CD4-positive, alpha-beta T cell (primary cell): ENCODE measurements around the gene C3. TPM values are rescaled to one million over a fixed set of nuclear protein-coding genes. Genes with fewer than 3 reads are reported as not detected.
"Not testable (repeated sequence)": the region's sequence is repeated elsewhere in the genome, so short reads cannot be mapped to it uniquely, and the experiment has no call there.

Source experiments
- ATAC-seq: fragments of 200-7000 bp; cut with Tn5 transposase; one replicate; pipeline ENCODE4 v1.10.0; 2022; ENCODE audit warnings: mild to moderate bottlenecking; ENCODE audit not compliant: poor library complexity
- CTCF ChIA-PET: fragments of 350-600 bp; sonication (Branson Sonifier 250); formaldehyde crosslinking; loops from one replicate; lab custom pipeline; 2021; ENCODE audit warnings: antibody characterized with exemption, inconsistent platforms; lab: Charles Lee
- POLR2A ChIA-PET: fragments of 350-600 bp; sonication (Branson Sonifier 250); formaldehyde crosslinking; loops from one replicate; lab custom pipeline; 2021; ENCODE audit warnings: antibody characterized with exemption, inconsistent platforms; lab: Charles Lee
- DNase-seq, 14 experiments: peaks; one replicate each; pipeline ENCODE4 v3.0.0-alpha.2; 2013 to 2020; ENCODE audit warnings: mixed read lengths in 2 of 14
- H3K27ac ChIP-seq, 2 donors: one replicate each; pipeline versions ENCODE4 v1.5.1 to v1.7.0; 2013; ENCODE audit warnings: low read length in 2 of 2, low read depth in 1 of 2, mild to moderate bottlenecking in 1 of 2
- H3K27me3 ChIP-seq, 2 experiments: 1 replicate in 1 of 2; 2 replicates in 1 of 2; pipeline versions ENCODE4 v1.6.1 to v1.7.0; 2013; ENCODE audit warnings: low read length in 2 of 2, control low read depth in 1 of 2, mild to moderate bottlenecking in 1 of 2, moderate library complexity in 1 of 2; ENCODE audit not compliant: insufficient read depth in 2 of 2, control insufficient read depth in 1 of 2
- H3K36me3 ChIP-seq: one replicate; pipeline ENCODE4 v1.6.1; 2013; ENCODE audit warnings: low read length, control low read depth; ENCODE audit not compliant: insufficient read depth
- H3K4me1 ChIP-seq: one replicate; pipeline ENCODE4 v1.6.1; 2013; ENCODE audit warnings: low read length, control low read depth; ENCODE audit not compliant: insufficient read depth
- H3K4me3 ChIP-seq: one replicate; pipeline ENCODE4 v1.5.1; 2013; ENCODE audit warnings: mild to moderate bottlenecking, low read length, moderate library complexity
- H3K9me3 ChIP-seq, 2 experiments: 1 replicate in 1 of 2; 2 replicates in 1 of 2; pipeline versions ENCODE4 v1.6.1 to v1.7.0; 2013; ENCODE audit warnings: low read length in 2 of 2, mild to moderate bottlenecking in 2 of 2, control low read depth in 1 of 2, moderate library complexity in 1 of 2; ENCODE audit not compliant: control insufficient read depth in 1 of 2, insufficient read depth in 1 of 2
- H3K27ac Mint-ChIP-seq: one replicate; pipeline ENCODE4 v1.8.0; 2020; ENCODE audit warnings: mixed read lengths
- H3K27me3 Mint-ChIP-seq: one replicate; pipeline ENCODE4 v1.8.0; 2021; ENCODE audit warnings: mixed read lengths
- H3K36me3 Mint-ChIP-seq: one replicate; pipeline ENCODE4 v1.8.0; 2021; ENCODE audit warnings: low read depth, mixed read lengths
- H3K4me1 Mint-ChIP-seq: one replicate; pipeline ENCODE4 v1.8.0; 2021; ENCODE audit warnings: low read depth, mixed read lengths
- H3K4me3 Mint-ChIP-seq: one replicate; pipeline ENCODE4 v1.8.0; 2020; ENCODE audit warnings: mild to moderate bottlenecking, mixed read lengths
- H3K9me3 Mint-ChIP-seq: one replicate; pipeline ENCODE4 v1.8.0; 2020; ENCODE audit warnings: mixed read lengths
- intact Hi-C, 2 experiments: fragments of 100-400 bp; cut with DNase I in 1 of 2; cut with micrococcal nuclease in 1 of 2; formaldehyde crosslinking; loops; one replicate each; pipeline versions ENCODE4 v1.15.1 to v1.9.0; 2023 to 2025; cut with DNase I, micrococcal nuclease
- total RNA-seq, 174 experiments: library from RNA in 2 of 174; stranded (reverse) in 2 of 174; gene quantifications; one replicate each; pipeline ENCODE4 v1.2.3 and lab custom pipeline; 2021 to 2026
- TF ChIP-seq, protein P1 (sequence below): fragments of 200-600 bp; IDR thresholded peaks from one replicate; pipeline ENCODE4 v1.8.0; 2022; ENCODE audit warnings: antibody characterized with exemption, mild to moderate bottlenecking

Gene C3
- total RNA-seq, 2 experiments from 2014 or later = 0.55 TPM; not detected in 1

DNA sequence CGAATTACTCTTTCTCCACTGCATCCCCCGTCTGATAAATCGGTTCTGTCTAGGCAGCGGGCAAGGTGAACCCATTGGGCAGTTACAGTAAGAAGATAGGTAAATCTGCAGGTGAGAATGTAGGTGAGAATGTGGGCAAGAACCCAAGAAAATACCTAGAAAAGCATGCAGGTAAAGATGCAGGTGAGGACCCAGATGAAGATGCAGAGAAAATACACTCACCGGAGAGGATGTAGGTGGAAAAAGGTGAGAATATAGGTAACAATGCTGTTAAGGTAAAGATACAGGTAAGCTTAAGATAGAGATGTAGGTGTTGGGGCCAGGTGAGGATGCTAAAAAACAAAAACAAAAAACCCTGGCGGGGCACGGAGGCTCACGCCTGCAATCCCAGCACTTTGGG is 44.2 kb downstream of the C3 start:
- Mint-ChIP-seq H3K4me1 (peaks cover 39% of the 10 kb centered on the region), H3K4me3 (no peak overlapping the region), H3K9me3 (no peaks in the 10 kb centered on the region), H3K27me3 (no peaks in the 10 kb centered on the region), H3K27ac (no peak overlapping the region), H3K36me3 (no peaks in the 10 kb centered on the region)
- CTCF ChIA-PET = interaction anchor here (2.0 kb wide), 1 partner anchor 15 kb away, joined by 5 read pairs; no protein-coding TSS in a partner anchor
- intact Hi-C loops = no loop called here
- TF ChIP-seq, protein P1, sequence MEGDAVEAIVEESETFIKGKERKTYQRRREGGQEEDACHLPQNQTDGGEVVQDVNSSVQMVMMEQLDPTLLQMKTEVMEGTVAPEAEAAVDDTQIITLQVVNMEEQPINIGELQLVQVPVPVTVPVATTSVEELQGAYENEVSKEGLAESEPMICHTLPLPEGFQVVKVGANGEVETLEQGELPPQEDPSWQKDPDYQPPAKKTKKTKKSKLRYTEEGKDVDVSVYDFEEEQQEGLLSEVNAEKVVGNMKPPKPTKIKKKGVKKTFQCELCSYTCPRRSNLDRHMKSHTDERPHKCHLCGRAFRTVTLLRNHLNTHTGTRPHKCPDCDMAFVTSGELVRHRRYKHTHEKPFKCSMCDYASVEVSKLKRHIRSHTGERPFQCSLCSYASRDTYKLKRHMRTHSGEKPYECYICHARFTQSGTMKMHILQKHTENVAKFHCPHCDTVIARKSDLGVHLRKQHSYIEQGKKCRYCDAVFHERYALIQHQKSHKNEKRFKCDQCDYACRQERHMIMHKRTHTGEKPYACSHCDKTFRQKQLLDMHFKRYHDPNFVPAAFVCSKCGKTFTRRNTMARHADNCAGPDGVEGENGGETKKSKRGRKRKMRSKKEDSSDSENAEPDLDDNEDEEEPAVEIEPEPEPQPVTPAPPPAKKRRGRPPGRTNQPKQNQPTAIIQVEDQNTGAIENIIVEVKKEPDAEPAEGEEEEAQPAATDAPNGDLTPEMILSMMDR = no peak
- no peak for ATAC-seq
- no peak for DNase-seq
- Histone ChIP-seq H3K27ac (no peak overlapping the region), H3K9me3 (peaks cover 0 to 5% of the 10 kb centered on the region in 2 experiments), H3K27me3 (no peaks in the 10 kb centered on the region), H3K36me3 (no peaks in the 10 kb centered on the region), H3K4me3 (no peak overlapping the region), H3K4me1 (peaks cover 53% of the 10 kb centered on the region)
- POLR2A ChIA-PET = no interaction called here

DNA sequence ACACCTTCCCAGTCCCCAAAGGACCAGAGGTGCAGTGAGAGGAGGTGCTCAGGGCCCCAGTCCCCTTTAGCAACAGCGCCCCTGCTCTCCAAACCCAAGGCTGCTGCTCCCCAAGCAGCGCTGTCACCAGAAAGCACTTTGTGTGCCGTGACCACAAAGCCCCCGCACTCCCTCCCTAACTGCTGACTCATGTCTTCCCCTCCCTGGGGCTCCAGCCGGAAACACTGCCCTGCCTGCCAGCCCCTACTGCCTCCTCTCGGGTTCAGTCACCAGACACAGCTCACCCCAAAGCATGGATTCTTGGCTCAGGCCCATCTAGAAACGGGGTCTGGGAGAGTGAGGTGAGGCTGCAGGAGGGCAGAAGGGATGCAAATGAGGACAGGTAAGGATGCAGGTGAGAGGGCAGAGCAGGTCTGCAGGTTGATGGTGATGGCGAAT is 45.6 kb downstream of the C3 start:
- peak overlapping the region in 1 of 2 donors; percentile 18 for H3K27ac ChIP-seq
- DNase-seq (peak; percentile 49 to 93 (median 78)), ATAC-seq (peak; percentile 79)
- H3K4me3 ChIP-seq = peak overlapping the region; percentile 24
- CTCF ChIA-PET = interaction anchor here (1.0 to 2.0 kb wide), 4 partner anchors 13 to 189 kb away, joined by 3 to 5 read pairs (median 4); no protein-coding TSS in a partner anchor
- H3K36me3 ChIP-seq = no peaks in the 10 kb centered on the region
- Mint-ChIP-seq H3K36me3 (no peaks in the 10 kb centered on the region), H3K27me3 (no peaks in the 10 kb centered on the region), H3K4me1 (peaks cover 50% of the 10 kb centered on the region), H3K4me3 (peak overlapping the region; percentile 60), H3K27ac (peak overlapping the region; percentile 71), H3K9me3 (no peaks in the 10 kb centered on the region)
- TF ChIP-seq, protein P1 = no peak
- H3K9me3 ChIP-seq = peaks cover 0 to 5% of the 10 kb centered on the region in 2 experiments
- intact Hi-C loops = loop anchor here in 1 of 2 experiments (5.0 kb wide), 1 partner anchor 43 kb away; no protein-coding TSS in a partner anchor
- H3K4me1 ChIP-seq = peaks cover 66% of the 10 kb centered on the region
- POLR2A ChIA-PET = no interaction called here
- no peaks in the 10 kb centered on the region for H3K27me3 ChIP-seq

DNA sequence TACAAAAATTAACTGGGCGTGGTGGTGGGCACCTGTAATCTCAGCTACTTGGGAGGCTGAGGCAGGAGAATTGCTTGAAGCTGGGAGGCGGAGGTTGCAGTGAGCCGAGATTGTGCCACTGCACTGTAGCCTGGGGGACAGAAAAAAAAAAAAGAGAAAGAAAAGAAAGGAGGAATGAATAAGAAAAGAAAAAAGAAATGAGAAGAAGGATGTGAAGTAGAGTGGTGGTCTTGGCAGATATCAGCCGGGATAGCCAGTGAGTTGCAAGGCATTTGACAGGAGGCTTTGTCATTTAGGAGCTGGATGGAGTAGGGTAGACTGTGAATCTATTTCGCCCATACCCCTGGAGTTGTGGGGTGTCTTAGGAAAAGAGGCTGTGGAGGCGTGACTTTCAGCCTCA is 46.0 kb downstream of the C3 start:
- H3K9me3 Mint-ChIP-seq, H3K27me3 ChIP-seq, H3K9me3 ChIP-seq, POLR2A ChIA-PET, H3K27me3 Mint-ChIP-seq, H3K27ac ChIP-seq, H3K36me3 Mint-ChIP-seq, H3K36me3 ChIP-seq, DNase-seq: not testable (repeated sequence)
- ATAC-seq = peak; percentile 3
- Histone ChIP-seq H3K4me1 (peaks cover 71% of the 10 kb centered on the region), H3K4me3 (peak overlapping the region; percentile 24)
- CTCF ChIA-PET = interaction anchor here (1.0 to 2.0 kb wide), 3 partner anchors 13 to 189 kb away, joined by 3 to 5 read pairs (median 5); no protein-coding TSS in a partner anchor
- Mint-ChIP-seq H3K4me1 (peaks cover 55% of the 10 kb centered on the region), H3K4me3 (peak overlapping the region; percentile 46), H3K27ac (peak overlapping the region; percentile 71)
- intact Hi-C loops = loop anchor here in 1 of 2 experiments (5.0 kb wide), 1 partner anchor 42 kb away; no protein-coding TSS in a partner anchor
